DOHH2 (cell line): ENCODE results near the gene NXPH3.

Experiments used
- H3F3A ChIP-seq: fragments of 200-600 bp; sonication (generic), shearing (Covaris generic); 2 replicates; pipeline ENCODE4 v1.6.0; 2016; ENCODE audit warnings: antibody characterized with exemption, mild to moderate bottlenecking; ENCODE audit not compliant: control insufficient read depth, insufficient read depth
- H3K27ac ChIP-seq: fragments of 200-600 bp; sonication (generic); 2 replicates; pipeline ENCODE4 v1.5.1; 2014; ENCODE audit warnings: low read depth, mild to moderate bottlenecking, low read length, moderate library complexity
- H3K27me3 ChIP-seq: fragments of 200-600 bp; sonication (generic); 2 replicates; pipeline ENCODE4 v1.6.1; 2014; ENCODE audit warnings: mild to moderate bottlenecking, low read length, mixed read lengths; ENCODE audit not compliant: control insufficient read depth
- H3K36me3 ChIP-seq: fragments of 200-600 bp; sonication (generic); 2 replicates; pipeline ENCODE4 v1.6.1; 2014; ENCODE audit warnings: mild to moderate bottlenecking, low read length, moderate library complexity, mixed read lengths; ENCODE audit not compliant: control insufficient read depth
- H3K4me1 ChIP-seq: fragments of 200-600 bp; sonication (generic); 2 replicates; pipeline ENCODE4 v1.6.1; 2014; ENCODE audit warnings: mild to moderate bottlenecking, low read length, mixed read lengths; ENCODE audit not compliant: control insufficient read depth
- H3K4me2 ChIP-seq: fragments of 200-600 bp; sonication (generic); 2 replicates; pipeline ENCODE4 v1.6.0; 2014; ENCODE audit warnings: mild to moderate bottlenecking, low read length, moderate library complexity
- H3K4me3 ChIP-seq: fragments of 200-600 bp; sonication (generic); 2 replicates; pipeline ENCODE4 v1.5.1; 2014; ENCODE audit warnings: mild to moderate bottlenecking, low read length, mixed read lengths
- H3K79me2 ChIP-seq: fragments of 200-600 bp; sonication (generic); 2 replicates; pipeline ENCODE4 v1.6.1; 2014; ENCODE audit warnings: mild to moderate bottlenecking, low read length, mixed read lengths; ENCODE audit not compliant: control insufficient read depth
- H3K9me2 ChIP-seq: fragments of 200-600 bp; sonication (generic); replicated peaks from 2 replicates; pipeline ENCODE4 v1.6.1; 2014; ENCODE audit warnings: mild to moderate bottlenecking, low read length, mixed read lengths; ENCODE audit not compliant: control insufficient read depth
- H3K9me3 ChIP-seq: fragments of 200-600 bp; sonication (generic); 2 replicates; pipeline ENCODE4 v1.6.1; 2014; ENCODE audit warnings: antibody characterized with exemption, low read length, mixed read lengths; ENCODE audit not compliant: control insufficient read depth, insufficient read depth
- H4K20me1 ChIP-seq: fragments of 200-600 bp; sonication (generic); 2 replicates; pipeline ENCODE4 v1.6.0; 2014; ENCODE audit warnings: low read depth, mild to moderate bottlenecking, antibody characterized with exemption, low read length, moderate library complexity; ENCODE audit not compliant: control insufficient read depth, insufficient read depth
- EZH2phosphoT487 ChIP-seq: fragments of 200-600 bp; sonication (generic); IDR thresholded peaks from 2 replicates; pipeline ENCODE4 v1.6.1; 2017; ENCODE audit warnings: borderline replicate concordance, mild to moderate bottlenecking, antibody characterized with exemption, low read length, moderate library complexity, mixed read lengths
- TF ChIP-seq, protein P1 (sequence below): fragments of 200-600 bp; sonication (generic); IDR thresholded peaks from one replicate; pipeline ENCODE4 v1.5.1; 2014; ENCODE audit warnings: antibody characterized with exemption, mild to moderate bottlenecking, low read depth, low read length; ENCODE audit not compliant: poor library complexity, severe bottlenecking

The NXPH3 gene

GRCh38 chr17:49545806-49546545 is 29.7 kb upstream of the NXPH3 start:
- Histone ChIP-seq H3K27ac (no peak overlapping the region), H3F3A (no peaks in the 10 kb centered on the region), H3K9me2 (no peaks in the 10 kb centered on the region), H3K27me3 (no peaks in the 10 kb centered on the region), H3K9me3 (no peaks in the 10 kb centered on the region), H3K4me3 (no peak overlapping the region), H3K36me3 (no peaks in the 10 kb centered on the region), H3K4me2 (no peak overlapping the region), H4K20me1 (no peaks in the 10 kb centered on the region), H3K79me2 (no peaks in the 10 kb centered on the region), H3K4me1 (no peaks in the 10 kb centered on the region)
- TF ChIP-seq, protein P1, sequence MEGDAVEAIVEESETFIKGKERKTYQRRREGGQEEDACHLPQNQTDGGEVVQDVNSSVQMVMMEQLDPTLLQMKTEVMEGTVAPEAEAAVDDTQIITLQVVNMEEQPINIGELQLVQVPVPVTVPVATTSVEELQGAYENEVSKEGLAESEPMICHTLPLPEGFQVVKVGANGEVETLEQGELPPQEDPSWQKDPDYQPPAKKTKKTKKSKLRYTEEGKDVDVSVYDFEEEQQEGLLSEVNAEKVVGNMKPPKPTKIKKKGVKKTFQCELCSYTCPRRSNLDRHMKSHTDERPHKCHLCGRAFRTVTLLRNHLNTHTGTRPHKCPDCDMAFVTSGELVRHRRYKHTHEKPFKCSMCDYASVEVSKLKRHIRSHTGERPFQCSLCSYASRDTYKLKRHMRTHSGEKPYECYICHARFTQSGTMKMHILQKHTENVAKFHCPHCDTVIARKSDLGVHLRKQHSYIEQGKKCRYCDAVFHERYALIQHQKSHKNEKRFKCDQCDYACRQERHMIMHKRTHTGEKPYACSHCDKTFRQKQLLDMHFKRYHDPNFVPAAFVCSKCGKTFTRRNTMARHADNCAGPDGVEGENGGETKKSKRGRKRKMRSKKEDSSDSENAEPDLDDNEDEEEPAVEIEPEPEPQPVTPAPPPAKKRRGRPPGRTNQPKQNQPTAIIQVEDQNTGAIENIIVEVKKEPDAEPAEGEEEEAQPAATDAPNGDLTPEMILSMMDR = no peak
- no peak for TF ChIP-seq EZH2phosphoT487

- no peaks in the 10 kb centered on the region for H4K20me1 ChIP-seq
- no peaks in the 10 kb centered on the region for H3K27me3 ChIP-seq
- no peaks in the 10 kb centered on the region for H3K79me2 ChIP-seq
- H3K9me3 ChIP-seq = no peaks in the 10 kb centered on the region
- H3K36me3 ChIP-seq = no peaks in the 10 kb centered on the region
- no peaks in the 10 kb centered on the region for H3K4me1 ChIP-seq
- H3K27ac ChIP-seq = no peak overlapping the region
- no peak overlapping the region for H3K4me3 ChIP-seq
- no peak for TF ChIP-seq EZH2phosphoT487
- TF ChIP-seq, protein P1 = no peak
- no peak overlapping the region for H3K4me2 ChIP-seq
- no peaks in the 10 kb centered on the region for H3F3A ChIP-seq
- no peaks in the 10 kb centered on the region for H3K9me2 ChIP-seq
Measured at GRCh38 chr17:49546546-49547535, 28.8 kb upstream of the NXPH3 start.

DNA sequence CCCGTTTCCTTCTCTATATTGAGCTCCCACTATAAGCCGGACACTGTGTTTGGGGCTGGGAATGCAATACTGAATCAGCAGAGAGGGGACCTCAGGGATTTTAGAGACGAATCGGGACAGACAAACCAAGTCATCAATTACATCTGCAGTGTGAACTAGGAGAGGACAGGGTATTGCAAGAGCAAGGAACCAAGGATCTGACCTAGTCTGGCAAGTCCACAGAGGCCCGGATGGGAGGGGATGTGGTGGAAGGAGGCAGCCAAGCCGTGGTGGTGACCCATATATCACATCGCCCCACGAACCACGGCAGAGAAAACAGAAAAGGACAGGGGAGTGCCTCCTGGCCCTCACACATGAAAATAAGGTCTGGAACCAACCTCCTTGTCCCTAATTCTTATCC is 28.1 kb upstream of the NXPH3 start:
- Histone ChIP-seq H3K4me3 (no peak overlapping the region), H3K9me2 (no peaks in the 10 kb centered on the region), H3K9me3 (no peaks in the 10 kb centered on the region), H3K27me3 (no peaks in the 10 kb centered on the region), H3K4me1 (peaks cover under 1% of the 10 kb centered on the region), H3K79me2 (no peaks in the 10 kb centered on the region), H3K4me2 (no peak overlapping the region), H3K36me3 (no peaks in the 10 kb centered on the region), H3F3A (no peaks in the 10 kb centered on the region), H3K27ac (no peak overlapping the region), H4K20me1 (no peaks in the 10 kb centered on the region)
- no peak for TF ChIP-seq EZH2phosphoT487
- TF ChIP-seq, protein P1 = no peak
